HepG2 (cell line): ENCODE data around the gene FBXW8. TPM values are rescaled to one million over a fixed set of nuclear protein-coding genes. Genes with fewer than 3 reads are reported as not detected.

Experiments used
- ATAC-seq: fragments of 200-7000 bp; cut with Tn5 transposase; 3 replicates; pipeline ENCODE4 v1.9.1; 2020; ENCODE audit warnings: mild to moderate bottlenecking, moderate library complexity
- BruUV-seq: library from RNA; stranded (reverse); fragments of 400-500 nt; replicated peaks from 2 replicates; lab custom pipeline; 2021; lab: Mats Ljungman, UMichigan
- CTCF ChIA-PET: fragments of 300-600 bp; formaldehyde crosslinking; extraction: SDS; loops from one replicate; lab custom pipeline; 2021; ENCODE audit warnings: low total read pairs, inconsistent platforms, low intra/inter-chr PET ratio; lab: Yijun Ruan, JAX
- POLR2A ChIA-PET: fragments of 350-600 bp; sonication (Branson Sonifier 250); formaldehyde crosslinking; loops from one replicate; lab custom pipeline; 2020; ENCODE audit warnings: antibody characterized with exemption, inconsistent platforms; lab: Yijun Ruan, JAX
- DNase-seq: peaks from one replicate; pipeline ENCODE4 v3.0.0-alpha.2; 2015; ENCODE audit warnings: low spot score
- FAIRE-seq: peaks from 3 replicates; lab custom pipeline; 2011; peaks lifted over from hg19 to GRCh38; lab: Jason Lieb, UNC
- H2AFZ ChIP-seq: one replicate; pipeline ENCODE4 v1.6.1; 2011; ENCODE audit warnings: low read length, inconsistent platforms
- H3K27ac ChIP-seq: fragments of 300-600 bp; 3 replicates; pipeline ENCODE4 v1.8.0; 2011; ENCODE audit warnings: mixed run types, mild to moderate bottlenecking, mixed read lengths, low read length, inconsistent platforms; ENCODE audit not compliant: insufficient read depth; ENCODE audit errors: extremely low read length
- H3K27me3 ChIP-seq, 2 experiments: fragments of 200-600 bp in 1 of 2; 2 replicates in 1 of 2; 3 replicates in 1 of 2; pipeline versions ENCODE4 v1.6.0 to v1.8.0; 2011; ENCODE audit warnings: low read length in 2 of 2, mild to moderate bottlenecking in 2 of 2, moderate library complexity in 2 of 2, inconsistent platforms in 1 of 2; ENCODE audit not compliant: insufficient read depth in 2 of 2, control insufficient read depth in 1 of 2
- H3K36me3 ChIP-seq, 2 experiments: fragments of 200-600 bp in 1 of 2; replicated peaks in 1 of 2; 2 replicates in 1 of 2; 3 replicates in 1 of 2; pipeline versions ENCODE4 v1.5.1 to v1.8.0; 2011; ENCODE audit warnings: low read length in 2 of 2, inconsistent platforms in 1 of 2; ENCODE audit not compliant: insufficient read depth in 2 of 2, control insufficient read depth in 1 of 2
- H3K4me1 ChIP-seq: 2 replicates; pipeline ENCODE4 v1.5.1; 2012; ENCODE audit warnings: low read length, inconsistent platforms; ENCODE audit not compliant: insufficient read depth
- H3K4me2 ChIP-seq: 2 replicates; pipeline ENCODE4 v1.6.0; 2011; ENCODE audit warnings: low read depth, low read length, inconsistent platforms
- H3K4me3 ChIP-seq, 3 experiments: fragments of 200-600 bp in 1 of 3; sonication (generic), shearing (Covaris generic) in 1 of 3; replicated peaks in 1 of 3; 2 replicates each; pipeline ENCODE4 v1.5.1; 2011 to 2016; ENCODE audit warnings: low read length in 3 of 3, inconsistent platforms in 2 of 3, low read depth in 2 of 3, mild to moderate bottlenecking in 2 of 3, control low read depth in 1 of 3, mixed read lengths in 1 of 3; ENCODE audit not compliant: insufficient read depth in 1 of 3
- H3K79me2 ChIP-seq: one replicate; pipeline ENCODE4 v1.6.1; 2011; ENCODE audit warnings: low read length, inconsistent platforms; ENCODE audit not compliant: insufficient read depth
- H3K9ac ChIP-seq: 2 replicates; pipeline ENCODE4 v1.6.0; 2011; ENCODE audit warnings: mild to moderate bottlenecking, low read depth, low read length, inconsistent platforms; ENCODE audit not compliant: insufficient read depth
- H3K9me3 ChIP-seq: 2 replicates; pipeline ENCODE4 v1.5.1; 2012; ENCODE audit warnings: mild to moderate bottlenecking, low read length
- H4K20me1 ChIP-seq: 2 replicates; pipeline ENCODE4 v1.6.0; 2011; ENCODE audit warnings: inconsistent platforms, mild to moderate bottlenecking, low read length, moderate library complexity; ENCODE audit not compliant: insufficient read depth
- CTCF ChIP-seq: sonication (generic); formaldehyde crosslinking; IDR thresholded peaks from 2 replicates; pipeline ENCODE4 v1.5.0; 2020; ENCODE audit warnings: mild to moderate bottlenecking, missing genetic modification reagents, moderate library complexity
- RFX5 ChIP-seq: IDR thresholded peaks from 2 replicates; pipeline ENCODE4 v1.6.1; 2011; ENCODE audit warnings: low read depth, low read length, improper control_type of control experiment
- TAF1 ChIP-seq: sonication (generic); formaldehyde crosslinking; IDR thresholded peaks from 2 replicates; pipeline ENCODE4 v1.4.0; 2020; ENCODE audit warnings: missing genetic modification reagents
- TCF12 ChIP-seq, 2 experiments: fragments of 450-650 bp in 1 of 2; sonication (generic) in 1 of 2; formaldehyde crosslinking in 1 of 2; IDR thresholded peaks; 2 replicates each; pipeline versions ENCODE4 v1.6.1 to v1.8.0; 2017 to 2022; ENCODE audit warnings: antibody characterized with exemption in 1 of 2, mild to moderate bottlenecking in 1 of 2, missing genetic modification reagents in 1 of 2, moderate library complexity in 1 of 2
- ZNF546 ChIP-seq: sonication (generic); formaldehyde crosslinking; conservative IDR thresholded peaks from 2 replicates; pipeline ENCODE4 v1.8.1; 2023; ENCODE audit warnings: mild to moderate bottlenecking, missing genetic modification reagents
- ZNF550 ChIP-seq: sonication (generic); formaldehyde crosslinking; IDR thresholded peaks from 2 replicates; pipeline ENCODE4 v1.4.0; 2020; ENCODE audit warnings: mild to moderate bottlenecking, missing genetic modification reagents, borderline replicate concordance
- ZNF841 ChIP-seq: sonication (generic); formaldehyde crosslinking; IDR thresholded peaks from 2 replicates; pipeline ENCODE4 v1.8.1; 2023; ENCODE audit warnings: missing genetic modification reagents, borderline replicate concordance
- WGBS: methylation state at CpG from one replicate; pipeline ENCODE4 v1.1.6; 2017; ENCODE audit warnings: low lambda C conversion rate; 5-methylcytosine and 5-hydroxymethylcytosine counted together
- in situ Hi-C: cut with HindIII; loops from 2 replicates; pipeline ENCODE4 v1.10.0; 2017; ENCODE audit warnings: low pct_unique_long_range_greater_than_20kb; ENCODE audit not compliant: extremely low pct_ligation_motif_present
- intact Hi-C: fragments of 100-400 bp; cut with micrococcal nuclease; formaldehyde crosslinking; loops from one replicate; pipeline ENCODE4 v1.10.0; 2022; ENCODE audit not compliant: unreplicated experiment
- polyA plus RNA-seq, 8 experiments: library from polyadenylated mRNA; depleted of rRNA in 3 of 8; stranded (reverse) in 7 of 8; unstranded in 1 of 8; fragments of >200 nt; fragmentation: Illumina TruSeq in 4 of 8; extraction: Trizol in 4 of 8; gene quantifications; 2 replicates each; pipeline versions ENCODE4 v1.2.1 to v1.2.3, GENCODE V29; 2011 to 2016; ENCODE audit warnings: low read depth in 4 of 8, missing spikeins in 1 of 8, mixed read lengths in 1 of 8; ENCODE audit not compliant: insufficient read depth in 1 of 8
- total RNA-seq, 5 experiments: library from RNA; depleted of rRNA; stranded (reverse); fragments of >200 nt; fragmentation: Illumina TruSeq; extraction: Trizol; gene quantifications; 2 replicates each; pipeline ENCODE4 v1.2.3, GENCODE V29; 2016; ENCODE audit warnings: low read depth in 1 of 5

FBXW8 gene
- total and polyA plus RNA-seq, 2 of the 13 experiments (the other 11 are each of a cell fraction or from before 2014, with no cell fraction given), result 5.1 to 5.9 TPM

- ChIA-PET CTCF (no interaction called here), POLR2A (no interaction called here)
- intact Hi-C loops, result loop anchor here (10.0 kb wide), 1 partner anchor 184 kb away; the partner anchor contains the start of genes RNFT2 and SPRING1
- no peak for DNase-seq
- WGBS, result 95% methylated on average over 2 of the region's 2 CpGs
- H3K36me3 ChIP-seq, result peaks cover 0 to 1% of the 10 kb centered on the region in 2 experiments; a peak in 2 of 5 replicates
- H2AFZ ChIP-seq, result no peak overlapping the region
- H3K4me3 ChIP-seq, result no peak overlapping the region
- H3K9ac ChIP-seq, result no peak overlapping the region
- H3K4me1 ChIP-seq, result peaks cover 56% of the 10 kb centered on the region
- ATAC-seq, result no peak
- no peak for TF ChIP-seq ZNF546 (CRISPR knock-in tag)
- no peak for TF ChIP-seq TAF1
- no peak for TF ChIP-seq TCF12 (IDR thresholded peaks at IDR 0.05)
- TF ChIP-seq TCF12 (CRISPR knock-in tag; IDR thresholded peaks at IDR 0.05), result no peak
- TF ChIP-seq ZNF841 (CRISPR knock-in tag), result no peak
- TF ChIP-seq CTCF (CRISPR knock-in tag), result no peak
- TF ChIP-seq RFX5, result 0 out of 2 replicates have a peak, but pooled peaks have one; percentile 17
- TF ChIP-seq ZNF550, result no peak
- H3K4me2 ChIP-seq, result no peak overlapping the region
- no peak overlapping the region for H3K27ac ChIP-seq
- H3K79me2 ChIP-seq, result no peaks in the 10 kb centered on the region
- no peak for FAIRE-seq
- no TSS peak for BruUV-seq
- no peaks in the 10 kb centered on the region for H3K9me3 ChIP-seq
- H3K27me3 ChIP-seq, result no peaks in the 10 kb centered on the region
- H4K20me1 ChIP-seq, result peaks cover 7% of the 10 kb centered on the region; the same call in 1 of the 2 replicates
- in situ Hi-C loops, result loop anchor here (10.0 kb wide), 1 partner anchor 214 kb away; no protein-coding TSS in a partner anchor
These were observed 7.7 kb downstream of the FBXW8 start for GRCh38 chr12:116918464-116918863.
